CD4-positive, alpha-beta T cell treated with Interleukin-2 at 100 ng/mL for 4 hours (primary cell): ENCODE data around the gene KATNB1.
"Not testable (repeated sequence)": the region's sequence is repeated elsewhere in the genome, so short reads cannot be mapped to it uniquely, and the experiment has no call there.

Experiments used
- DNase-seq: peaks from one replicate; pipeline ENCODE4 v3.0.0-alpha.2; 2020; ENCODE audit warnings: low spot score

KATNB1 gene

GRCh38 chr16:57701759-57702371, 33.7 kb upstream of the KATNB1 start:
- no peak for DNase-seq

- no peak for DNase-seq
Measured at GRCh38 chr16:57703416-57704010, 32.1 kb upstream of the KATNB1 start.

GRCh38 chr16:57704011-57704904, 31.3 kb upstream of the KATNB1 start:
- DNase-seq, result no peak

- no peak for DNase-seq
Measured at GRCh38 chr16:57704905-57705852, 30.4 kb upstream of the KATNB1 start.

- no peak for DNase-seq
Measured at GRCh38 chr16:57706717-57707116, 28.9 kb upstream of the KATNB1 start.

GRCh38 chr16:57707331-57707730, 28.2 kb upstream of the KATNB1 start:
- no peak for DNase-seq

- no peak for DNase-seq
Measured at GRCh38 chr16:57708168-57708567, 27.4 kb upstream of the KATNB1 start.

- no peak for DNase-seq
Measured at GRCh38 chr16:57709663-57710062, 25.9 kb upstream of the KATNB1 start.

GRCh38 chr16:57711346-57711745, 24.2 kb upstream of the KATNB1 start:
- DNase-seq, result no peak

GRCh38 chr16:57711993-57712392, 23.6 kb upstream of the KATNB1 start:
- no peak for DNase-seq

GRCh38 chr16:57712569-57712968, 23.0 kb upstream of the KATNB1 start:
- DNase-seq, result not testable (repeated sequence)

GRCh38 chr16:57713596-57713995, 22.0 kb upstream of the KATNB1 start:
- no peak for DNase-seq

GRCh38 chr16:57714047-57714446, 21.5 kb upstream of the KATNB1 start:
- DNase-seq, result no peak

GRCh38 chr16:57720142-57720575, 15.4 kb upstream of the KATNB1 start:
- peak; percentile 38 for DNase-seq

GRCh38 chr16:57721356-57722209, 14.0 kb upstream of the KATNB1 start:
- DNase-seq, result no peak

GRCh38 chr16:57722210-57722499, 13.4 kb upstream of the KATNB1 start:
- no peak for DNase-seq

- no peak for DNase-seq
Measured at GRCh38 chr16:57722651-57723050, 12.9 kb upstream of the KATNB1 start.

- no peak for DNase-seq
Measured at GRCh38 chr16:57723170-57723569, 12.4 kb upstream of the KATNB1 start.

- no peak for DNase-seq
Measured at GRCh38 chr16:57724531-57724930, 11.0 kb upstream of the KATNB1 start.

- no peak for DNase-seq
Measured at GRCh38 chr16:57725151-57725550, 10.4 kb upstream of the KATNB1 start.

- DNase-seq, result no peak
Measured at GRCh38 chr16:57725554-57725953, 10.0 kb upstream of the KATNB1 start.
